Adrenal gland (tissue), 12 donors: ENCODE results near the gene SUN2. TPM values are rescaled to one million over a fixed set of nuclear protein-coding genes. Genes with fewer than 3 reads are reported as not detected.
A peak's percentile ranks its signal among the peaks of the same experiment; 100 is the strongest.

ENCODE experiments used
- DNase-seq, 7 donors: peaks; one replicate each; pipeline ENCODE4 v3.0.0-alpha.2; 2019 to 2020
- H3K27ac ChIP-seq, 5 donors: fragments of 200-600 bp; sonication (generic) in 4 of 5; 1 replicate in 3 of 5; 2 replicates in 2 of 5; pipeline versions ENCODE4 v1.5.1 to v1.8.0; 2016 to 2020; ENCODE audit warnings: mild to moderate bottlenecking in 1 of 5
- H3K27me3 ChIP-seq: fragments of 200-600 bp; 2 replicates; pipeline ENCODE4 v1.8.0; 2021
- H3K36me3 ChIP-seq, 2 donors: fragments of 200-600 bp; replicated peaks in 1 of 2; 1 replicate in 1 of 2; 2 replicates in 1 of 2; pipeline versions ENCODE4 v1.5.1 to v1.8.0; 2018 to 2022
- H3K4me1 ChIP-seq, 2 donors: fragments of 200-600 bp; replicated peaks in 1 of 2; 1 replicate in 1 of 2; 2 replicates in 1 of 2; pipeline versions ENCODE4 v1.5.1 to v1.8.0; 2018 to 2021
- H3K4me3 ChIP-seq, 4 donors: fragments of 200-600 bp; sonication (generic) in 3 of 4; one replicate each; pipeline ENCODE4 v1.5.1; 2016 to 2018
- H3K9me3 ChIP-seq, 3 donors: fragments of 200-600 bp; sonication (generic) in 1 of 3; replicated peaks in 1 of 3; 1 replicate in 2 of 3; 2 replicates in 1 of 3; pipeline versions ENCODE4 v1.5.1 to v1.8.0; 2016 to 2021
- CTCF ChIP-seq, 6 experiments: fragments of 450-650 bp in 4 of 6; fragments of 200-600 bp in 2 of 6; sonication (generic) in 1 of 6; IDR thresholded peaks; 1 replicate in 5 of 6; 2 replicates in 1 of 6; pipeline versions ENCODE4 v1.5.1 to v1.8.0; 2016 to 2021; ENCODE audit warnings: antibody characterized with exemption in 6 of 6, mild to moderate bottlenecking in 2 of 6, moderate library complexity in 1 of 6
- POLR2A ChIP-seq, 2 donors: fragments of 450-650 bp; IDR thresholded peaks; one replicate each; pipeline ENCODE4 v1.6.1; 2017; ENCODE audit warnings: antibody characterized with exemption in 2 of 2, mild to moderate bottlenecking in 2 of 2, moderate library complexity in 1 of 2
- WGBS, 4 donors: extraction: QIAGEN DNeasy Blood & Tissue Kit in 2 of 4; methylation state at CpG; one replicate each; pipeline versions ENCODE4 v1.1.5 to v1.1.7; 2013 to 2017; 5-methylcytosine and 5-hydroxymethylcytosine counted together
- intact Hi-C, 2 donors: fragments of 100-400 bp; cut with DNase I; formaldehyde crosslinking; loops; one replicate each; pipeline versions ENCODE4 v1.14.1 to v1.15.0; 2022 to 2023
- polyA plus RNA-seq, 3 donors: library from polyadenylated mRNA; stranded (reverse); fragments of 200-250 nt in 2 of 3; fragments of 350-450 nt in 1 of 3; fragmentation: Illumina TruSeq in 1 of 3; extraction: RNeasy Lipid Tissue Mini Kit (QIAGEN cat#74804) in 1 of 3; gene quantifications; one replicate each; pipeline ENCODE4 v1.2.3, GENCODE V29; 2013 to 2014
- total RNA-seq, 9 donors: library from RNA; depleted of rRNA in 4 of 9; stranded (reverse); fragments of >200 nt in 4 of 9; fragments of 120-200 nt in 1 of 9; fragmentation: NEBNext Ultra II Directional in 1 of 9; extraction: Animal tissue kit (Norgen Biotek cat#: 25700) in 1 of 9; gene quantifications; one replicate each; pipeline versions ENCODE4 v1.1.0 to v1.2.4, GENCODE V29; 2013 to 2023
- donor health status: healthy with polysubstance abuse.
- donor health status: Bipolar disorder and iron deficiency.
- donor health status: DM: yes; HTN: yes; CAD: no.
- donor health status: DM: no; HTN: no; CAD: no.
- donor health status: DM: no; HTN: no; CAD: no.
- donor health status: DM: yes; HTN: yes; CAD: no.

SUN2 gene
- total and polyA plus RNA-seq, 12 donors: 13.0 to 196 (median 86.9) TPM

DNA sequence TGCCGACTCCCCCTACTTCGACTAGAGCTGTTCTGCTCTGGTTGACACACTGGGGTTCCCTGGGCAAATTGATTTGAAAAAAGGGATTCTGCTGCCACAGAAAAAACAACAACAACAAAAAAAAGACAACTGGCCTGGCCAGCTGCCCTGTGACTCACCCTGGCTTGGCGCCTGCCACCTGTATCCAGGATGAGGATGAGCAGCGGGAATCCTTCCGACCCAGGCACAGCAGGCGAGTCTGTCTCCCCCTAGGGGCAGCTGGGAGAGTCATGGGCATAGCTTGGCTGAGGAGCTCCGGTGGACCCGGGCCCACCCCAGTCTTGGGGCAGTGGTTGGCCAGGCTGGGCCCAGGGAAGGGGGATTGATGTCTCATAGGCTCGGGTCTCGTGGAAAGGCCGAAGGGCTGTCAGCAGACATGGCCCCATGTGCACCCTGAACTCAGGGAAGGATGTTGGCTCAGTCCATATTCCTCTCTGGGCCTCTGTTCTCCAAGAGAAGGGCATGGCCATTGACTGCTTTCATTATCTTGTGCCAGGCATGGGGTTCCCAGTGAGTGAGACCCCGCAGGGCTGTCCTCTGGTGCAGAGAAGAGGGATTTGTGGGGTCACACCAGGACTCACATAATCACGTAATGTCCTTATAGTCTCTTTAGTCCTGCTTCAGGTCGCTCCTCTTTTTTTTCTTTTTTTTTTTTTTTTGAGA lies 10.4 kb upstream of the SUN2 start:
- no peaks in the 10 kb centered on the region for H3K9me3 ChIP-seq
- no peaks in the 10 kb centered on the region for H3K36me3 ChIP-seq
- intact Hi-C loops: loop anchor here (5.0 to 10.0 kb wide), 4 partner anchors 76 to 349 kb away; partner anchors contain the start of gene NPTXR (in 1 of the 2)
- no peaks in the 10 kb centered on the region for H3K4me1 ChIP-seq
- H3K27ac ChIP-seq: no peak overlapping the region
- 33 to 49% (median 37%) methylated on average over 6 to 14 of the region's 14 CpGs for WGBS, 4 donors
- no peak for TF ChIP-seq POLR2A (IDR thresholded peaks at IDR 0.05)
- peak; percentile 68 to 81 (median 79) for TF ChIP-seq CTCF (IDR thresholded peaks at IDR 0.05)
- no peak overlapping the region for H3K4me3 ChIP-seq
- peak; percentile 83 to 93 (median 90) for DNase-seq
- no peaks in the 10 kb centered on the region for H3K27me3 ChIP-seq

GRCh38 chr22:38762551-38762983 lies 6.8 kb upstream of the SUN2 start:
- H3K4me3 ChIP-seq: no peak overlapping the region
- no peaks in the 10 kb centered on the region for H3K27me3 ChIP-seq
- TF ChIP-seq CTCF (IDR thresholded peaks at IDR 0.05): no peak
- TF ChIP-seq POLR2A (IDR thresholded peaks at IDR 0.05): no peak
- intact Hi-C loops: loop anchor here (10.0 kb wide), 2 partner anchors 242 to 352 kb away; no protein-coding TSS in a partner anchor
- H3K9me3 ChIP-seq: no peaks in the 10 kb centered on the region
- H3K27ac ChIP-seq: no peak overlapping the region
- H3K4me1 ChIP-seq: no peaks in the 10 kb centered on the region
- DNase-seq: no peak
- WGBS, 4 donors: 76 to 87% (median 78%) methylated on average over 7 to 11 of the region's 11 CpGs
- no peaks in the 10 kb centered on the region for H3K36me3 ChIP-seq

- intact Hi-C loops: loop anchor here (10.0 kb wide), 2 partner anchors 243 to 353 kb away; no protein-coding TSS in a partner anchor
- TF ChIP-seq POLR2A (IDR thresholded peaks at IDR 0.05): no peak
- no peak for TF ChIP-seq CTCF (IDR thresholded peaks at IDR 0.05)
- peaks cover 1 to 2% of the 10 kb centered on the region in 2 donors for H3K4me1 ChIP-seq
These were observed 5.7 kb upstream of the SUN2 start for GRCh38 chr22:38761202-38762162.

More at GRCh38 chr22:38761202-38762162, 5.7 kb upstream of the SUN2 start:
- Histone ChIP-seq H3K4me3 (no peak overlapping the region), H3K9me3 (no peaks in the 10 kb centered on the region), H3K27me3 (no peaks in the 10 kb centered on the region), H3K27ac (no peak overlapping the region), H3K36me3 (no peaks in the 10 kb centered on the region)
- WGBS, 4 donors: 58 to 86% (median 72%) methylated on average over 8 to 20 of the region's 20 CpGs
- DNase-seq: no peak
